Measurements from ENCODE around the gene ADAMTS2. TPM values are rescaled to one million over a fixed set of nuclear protein-coding genes. Genes with fewer than 3 reads are reported as not detected.

The ADAMTS2 gene
- total and polyA plus RNA-seq, 2 donors from 2014 or later: 2.0 to 13.6 TPM

GRCh38 chr5:179131886-179132585 is 213.2 kb downstream of the ADAMTS2 start:
- Histone ChIP-seq H3K36me3 (ENCODE audit: control insufficient read depth in 2 of 3, insufficient read depth in 3 of 3, low read length in 3 of 3) (no peaks in the 10 kb centered on the region), H3K9me3 (ENCODE audit: control insufficient read depth in 2 of 3, insufficient read depth in 1 of 3, low read length in 3 of 3) (no peaks in the 10 kb centered on the region), H3K4me1 (ENCODE audit: control insufficient read depth in 2 of 3, insufficient read depth in 2 of 3, low read depth in 1 of 3, low read length in 3 of 3) (no peaks in the 10 kb centered on the region), H3K27me3 (ENCODE audit: control insufficient read depth, insufficient read depth, low read length) (no peaks in the 10 kb centered on the region), H3K4me3 (ENCODE audit: low read length in 3 of 3) (no peak overlapping the region), H3K9ac (ENCODE audit: low read length in 3 of 3) (no peak overlapping the region), H3K27ac (ENCODE audit: low read depth in 2 of 2, low read length in 2 of 2) (no peak overlapping the region)
- TF ChIP-seq, protein P1, sequence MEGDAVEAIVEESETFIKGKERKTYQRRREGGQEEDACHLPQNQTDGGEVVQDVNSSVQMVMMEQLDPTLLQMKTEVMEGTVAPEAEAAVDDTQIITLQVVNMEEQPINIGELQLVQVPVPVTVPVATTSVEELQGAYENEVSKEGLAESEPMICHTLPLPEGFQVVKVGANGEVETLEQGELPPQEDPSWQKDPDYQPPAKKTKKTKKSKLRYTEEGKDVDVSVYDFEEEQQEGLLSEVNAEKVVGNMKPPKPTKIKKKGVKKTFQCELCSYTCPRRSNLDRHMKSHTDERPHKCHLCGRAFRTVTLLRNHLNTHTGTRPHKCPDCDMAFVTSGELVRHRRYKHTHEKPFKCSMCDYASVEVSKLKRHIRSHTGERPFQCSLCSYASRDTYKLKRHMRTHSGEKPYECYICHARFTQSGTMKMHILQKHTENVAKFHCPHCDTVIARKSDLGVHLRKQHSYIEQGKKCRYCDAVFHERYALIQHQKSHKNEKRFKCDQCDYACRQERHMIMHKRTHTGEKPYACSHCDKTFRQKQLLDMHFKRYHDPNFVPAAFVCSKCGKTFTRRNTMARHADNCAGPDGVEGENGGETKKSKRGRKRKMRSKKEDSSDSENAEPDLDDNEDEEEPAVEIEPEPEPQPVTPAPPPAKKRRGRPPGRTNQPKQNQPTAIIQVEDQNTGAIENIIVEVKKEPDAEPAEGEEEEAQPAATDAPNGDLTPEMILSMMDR (IDR thresholded peaks at IDR 0.05; ENCODE audit: borderline replicate concordance, extremely low read depth, insufficient read depth): no peak
- intact Hi-C loops (cut with DNase I): no loop called here
- peak in 1 of 5 donors; percentile 71 for DNase-seq
- no peak for FAIRE-seq

GRCh38 chr5:179131321-179131835 is 213.9 kb downstream of the ADAMTS2 start:
- DNase-seq: peak in 1 of 5 donors; percentile 37
- Histone ChIP-seq H3K4me3 (ENCODE audit: low read length in 3 of 3) (no peak overlapping the region), H3K27me3 (ENCODE audit: control insufficient read depth, insufficient read depth, low read length) (no peaks in the 10 kb centered on the region), H3K9me3 (ENCODE audit: control insufficient read depth in 2 of 3, insufficient read depth in 1 of 3, low read length in 3 of 3) (no peaks in the 10 kb centered on the region), H3K27ac (ENCODE audit: low read depth in 2 of 2, low read length in 2 of 2) (no peak overlapping the region), H3K9ac (ENCODE audit: low read length in 3 of 3) (no peak overlapping the region), H3K4me1 (ENCODE audit: control insufficient read depth in 2 of 3, insufficient read depth in 2 of 3, low read depth in 1 of 3, low read length in 3 of 3) (no peaks in the 10 kb centered on the region), H3K36me3 (ENCODE audit: control insufficient read depth in 2 of 3, insufficient read depth in 3 of 3, low read length in 3 of 3) (no peaks in the 10 kb centered on the region)
- FAIRE-seq: no peak
- TF ChIP-seq, protein P1 (IDR thresholded peaks at IDR 0.05; ENCODE audit: borderline replicate concordance, extremely low read depth, insufficient read depth): no peak
- intact Hi-C loops (cut with DNase I): no loop called here

DNA sequence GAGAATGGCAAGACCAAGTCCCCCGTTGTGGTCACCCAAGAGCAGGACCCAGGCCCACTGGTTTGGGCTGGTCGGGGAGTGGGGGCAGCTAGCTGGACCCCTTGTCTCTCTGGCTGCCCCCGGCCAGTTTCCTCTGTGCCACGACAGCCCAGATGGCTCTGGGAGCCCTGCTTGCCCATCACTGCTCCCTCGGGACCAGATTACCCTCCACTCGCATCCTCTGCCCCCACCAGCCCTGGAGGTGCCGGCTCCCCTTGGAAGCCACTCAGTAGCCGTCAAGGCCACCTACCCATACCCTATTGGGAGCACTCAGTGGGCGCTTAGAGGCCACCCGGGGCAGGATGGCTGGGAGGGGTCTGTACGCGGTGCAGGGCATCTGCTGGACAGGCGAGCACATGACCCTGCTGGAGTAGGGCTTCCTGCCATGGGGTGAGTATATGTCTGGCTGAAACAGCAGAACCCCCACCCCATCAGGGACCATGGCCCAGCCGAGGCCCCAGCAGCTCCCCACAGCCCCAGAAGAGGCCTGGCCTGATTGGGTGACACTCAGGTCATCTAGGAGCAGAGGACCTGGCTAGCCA is 215.1 kb downstream of the ADAMTS2 start:
- intact Hi-C loops (cut with DNase I): no loop called here
- FAIRE-seq (no peak), DNase-seq (peak in 1 of 5 donors; percentile 41)
- no peak overlapping the region for H3K27ac ChIP-seq (ENCODE audit: low read depth in 2 of 2, low read length in 2 of 2)
- H3K4me1 ChIP-seq (ENCODE audit: control insufficient read depth in 2 of 3, insufficient read depth in 2 of 3, low read depth in 1 of 3, low read length in 3 of 3): no peaks in the 10 kb centered on the region
- no peaks in the 10 kb centered on the region for H3K36me3 ChIP-seq (ENCODE audit: control insufficient read depth in 2 of 3, insufficient read depth in 3 of 3, low read length in 3 of 3)
- no peaks in the 10 kb centered on the region for H3K9me3 ChIP-seq (ENCODE audit: control insufficient read depth in 2 of 3, insufficient read depth in 1 of 3, low read length in 3 of 3)
- no peaks in the 10 kb centered on the region for H3K27me3 ChIP-seq (ENCODE audit: control insufficient read depth, insufficient read depth, low read length)
- H3K4me3 ChIP-seq (ENCODE audit: low read length in 3 of 3): no peak overlapping the region
- no peak overlapping the region for H3K9ac ChIP-seq (ENCODE audit: low read length in 3 of 3)
- TF ChIP-seq, protein P1 (IDR thresholded peaks at IDR 0.05; ENCODE audit: borderline replicate concordance, extremely low read depth, insufficient read depth): no peak

All from kidney (tissue), 14 donors.